Small intestine (tissue), 4 donors: ENCODE measurements around the gene TNNT3. TPM values are rescaled to one million over a fixed set of nuclear protein-coding genes. Genes with fewer than 3 reads are reported as not detected.

Source experiments
- polyA plus RNA-seq, 4 donors: library from polyadenylated mRNA; stranded (reverse) in 3 of 4; unstranded in 1 of 4; fragments of 200-250 nt in 3 of 4; fragments of 120-200 nt in 1 of 4; gene quantifications; one replicate each; pipeline versions ENCODE4 v1.2.1 to v1.2.3, GENCODE V29; 2013
- donor health status: healthy with polysubstance abuse.
- donor health status: Bipolar disorder and iron deficiency.
- donor health status: healthy.

Gene TNNT3
- polyA plus RNA-seq, 4 donors, result 0.66 to 17.7 (median 4.4) TPM

Other genes with a start within 250 kb of the TNNT3 start
- not detected for gene KRTAP5-6, start 222.5 kb upstream of the TNNT3 start, polyA plus RNA-seq
- gene IFITM10, start 169.1 kb upstream of the TNNT3 start, polyA plus RNA-seq, result under 1 TPM in 3 of 4 donors, not detected in 1; 0.32 to 0.54 (median 0.43) TPM
- 100 to 1,000 TPM; 537 to 799 (median 556) TPM for gene CTSD, start 155.8 kb upstream of the TNNT3 start, polyA plus RNA-seq
- 10 to 100 TPM in 2 of 4 donors, 1 to 10 TPM in 2; 3.1 to 46.5 (median 24.2) TPM for gene SYT8, start 84.7 kb upstream of the TNNT3 start, polyA plus RNA-seq
- 1 to 10 TPM in 3 of 4 donors, under 1 TPM in 1; 0.49 to 8.9 (median 8.2) TPM for gene TNNI2, start 80.7 kb upstream of the TNNT3 start, polyA plus RNA-seq
- gene LSP1, start 66.6 kb upstream of the TNNT3 start, polyA plus RNA-seq, result 10 to 100 TPM in 3 of 4 donors, 1 to 10 TPM in 1; 4.5 to 45.1 (median 22.3) TPM
- under 1 TPM in 2 of 4 donors, not detected in 2; 0.01 to 0.49 TPM for gene PRR33, start 27.8 kb upstream of the TNNT3 start, polyA plus RNA-seq
- gene MRPL23, start 27.6 kb downstream of the TNNT3 start, polyA plus RNA-seq, result 100 to 1,000 TPM in 3 of 4 donors, 10 to 100 TPM in 1; 78.6 to 210 (median 139) TPM
- 1,000 to 10,000 TPM in 1 of 4 donors, 10 to 100 TPM in 3; 18.9 to 3,336 (median 28.3) TPM for gene H19, start 78.1 kb downstream of the TNNT3 start, polyA plus RNA-seq
- gene IGF2, start 219.7 kb downstream of the TNNT3 start, polyA plus RNA-seq, result 100 to 1,000 TPM in 1 of 4 donors, 10 to 100 TPM in 1, under 1 TPM in 2; 0.45 to 183 (median 10.6) TPM
- 100 to 1,000 TPM in 1 of 4 donors, 10 to 100 TPM in 1, 1 to 10 TPM in 1, under 1 TPM in 1; 0.58 to 124 (median 31.0) TPM for gene INS, start 241.5 kb downstream of the TNNT3 start, polyA plus RNA-seq